ENCODE measurements around the gene KBTBD13. TPM values are rescaled to one million over a fixed set of nuclear protein-coding genes. Genes with fewer than 3 reads are reported as not detected.
A peak's percentile ranks its signal among the peaks of the same experiment; 100 is the strongest.

KBTBD13 gene
- total RNA-seq, 2 donors from 2014 or later = not detected

DNA sequence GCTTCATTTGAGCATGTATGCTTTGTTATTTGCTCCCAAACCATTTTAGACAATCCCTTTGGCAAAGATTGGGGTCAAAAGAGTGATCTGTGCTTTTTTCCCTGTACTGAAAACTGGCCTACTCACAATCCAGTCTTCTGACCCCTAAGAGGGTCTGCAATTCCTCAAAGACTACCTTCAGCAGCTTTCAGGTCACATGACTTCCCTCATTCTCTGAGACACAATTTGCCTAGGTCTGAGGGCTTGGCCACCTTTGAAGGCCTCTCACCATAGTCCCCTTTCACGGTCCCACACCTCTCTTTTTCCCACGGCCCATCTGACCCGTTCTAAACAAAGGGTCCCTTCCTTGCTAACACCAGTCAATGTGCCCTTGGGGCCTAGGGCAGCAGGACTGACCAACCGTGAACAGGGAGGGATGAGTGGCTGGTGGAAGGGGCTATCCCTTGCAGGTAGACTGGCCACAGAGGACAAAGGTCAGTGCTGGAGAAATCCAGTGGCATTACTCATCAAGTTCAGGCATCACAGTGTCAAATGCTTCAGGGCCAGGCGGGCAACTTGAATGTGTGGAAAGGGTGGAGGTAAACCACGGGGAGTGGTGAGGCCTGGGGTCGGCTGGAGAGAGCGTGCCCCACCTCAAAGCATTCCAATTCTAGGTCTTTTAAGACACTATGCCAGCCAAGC is 19.5 kb upstream of the KBTBD13 start:
- no peak overlapping the region for H3K4me3 Mint-ChIP-seq
- peaks cover 4% of the 10 kb centered on the region for H3K9me3 ChIP-seq (ENCODE audit: control insufficient read depth, low read length, poor library complexity, severe bottlenecking)
- H3K4me1 Mint-ChIP-seq = no peaks in the 10 kb centered on the region
- DNase-seq (no peak), ATAC-seq (no peak)
- no peak overlapping the region for H3K27ac Mint-ChIP-seq
- H3K36me3 Mint-ChIP-seq (ENCODE audit: low read depth) = peaks cover 2% of the 10 kb centered on the region
- H3K27me3 Mint-ChIP-seq = peaks cover 19% of the 10 kb centered on the region

DNA sequence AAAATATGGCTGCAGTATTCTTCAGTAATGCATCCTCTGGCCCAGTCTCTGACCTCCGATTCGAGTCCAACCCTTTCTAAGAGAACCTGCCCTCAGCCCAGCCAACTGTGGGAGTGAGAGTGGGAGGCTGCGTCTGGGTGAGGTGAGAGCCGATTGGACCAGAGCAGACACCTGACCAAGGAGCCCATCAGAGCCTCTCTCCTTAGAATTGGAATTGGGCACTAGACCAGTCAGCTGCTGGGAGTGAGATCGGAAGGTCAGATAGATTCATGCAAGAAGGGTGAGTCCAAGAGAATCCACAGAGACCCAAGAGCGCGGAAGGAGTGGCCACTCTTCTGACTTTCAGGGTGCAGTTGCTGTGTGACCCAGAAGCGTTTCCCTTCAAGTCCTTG is 19.0 kb upstream of the KBTBD13 start:
- H3K4me3 Mint-ChIP-seq = no peak overlapping the region
- no peak for DNase-seq

DNA sequence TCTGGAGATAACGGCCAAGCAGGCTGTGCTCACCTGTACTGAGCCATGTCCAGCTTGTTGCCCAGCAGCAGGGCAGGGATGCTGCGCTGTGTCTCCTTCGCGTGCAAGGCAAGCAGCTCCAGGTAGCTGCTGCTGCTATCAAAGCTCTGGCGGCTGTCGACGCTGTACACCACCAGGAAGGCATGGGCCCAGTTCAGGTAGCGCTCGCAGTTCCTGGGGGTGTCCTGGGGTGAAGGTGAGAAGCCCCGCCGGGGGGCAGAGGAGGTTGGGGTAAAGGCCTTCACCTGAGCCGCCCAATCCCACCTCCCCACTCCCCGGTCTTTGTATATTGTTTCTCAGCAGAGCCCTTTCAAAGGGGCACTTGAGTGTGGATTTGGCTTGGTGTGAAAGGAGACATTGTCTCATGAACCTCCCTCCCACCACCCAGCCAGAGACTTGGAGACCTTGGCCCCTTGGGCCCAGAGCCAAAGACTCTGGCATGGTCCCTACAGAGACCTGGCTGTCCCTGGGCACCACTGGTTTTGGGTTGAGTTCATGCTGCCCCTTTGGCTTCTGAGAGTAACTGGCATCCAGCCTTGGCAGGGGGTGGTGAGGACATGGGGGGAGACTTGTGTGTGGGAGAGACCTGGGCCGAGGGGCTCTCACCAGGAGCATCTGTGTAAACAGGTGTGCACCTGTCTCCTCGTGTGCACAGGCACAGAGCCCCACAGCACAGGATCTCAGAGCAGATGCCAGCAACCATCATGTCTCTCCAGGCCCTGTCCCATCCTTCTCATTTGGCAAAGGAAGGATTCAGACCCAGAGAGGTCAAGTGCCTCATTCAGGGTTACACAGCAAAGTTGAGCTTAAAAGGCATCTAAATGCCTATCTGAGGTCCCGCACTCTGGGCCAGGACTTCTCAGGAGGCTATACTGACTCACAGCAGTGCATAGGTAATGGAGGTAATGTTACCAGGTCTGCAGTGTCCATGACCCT is 17.9 kb upstream of the KBTBD13 start:
- Mint-ChIP-seq H3K4me1 (no peaks in the 10 kb centered on the region), H3K36me3 (ENCODE audit: low read depth) (peaks cover 4% of the 10 kb centered on the region), H3K27ac (no peak overlapping the region), H3K4me3 (no peak overlapping the region), H3K27me3 (peaks cover 35% of the 10 kb centered on the region)
- peaks cover 4% of the 10 kb centered on the region for H3K9me3 ChIP-seq (ENCODE audit: control insufficient read depth, low read length, poor library complexity, severe bottlenecking)
- ATAC-seq = no peak
- no peak for DNase-seq

More for the DNA sequence above, 19.0 kb upstream of the KBTBD13 start:
- no peak for ATAC-seq
- peaks cover 4% of the 10 kb centered on the region for H3K9me3 ChIP-seq (ENCODE audit: control insufficient read depth, low read length, poor library complexity, severe bottlenecking)
- no peak overlapping the region for H3K27ac Mint-ChIP-seq
- peaks cover 24% of the 10 kb centered on the region for H3K27me3 Mint-ChIP-seq
- H3K36me3 Mint-ChIP-seq (ENCODE audit: low read depth) = peaks cover 2% of the 10 kb centered on the region
- H3K4me1 Mint-ChIP-seq = no peaks in the 10 kb centered on the region

DNA sequence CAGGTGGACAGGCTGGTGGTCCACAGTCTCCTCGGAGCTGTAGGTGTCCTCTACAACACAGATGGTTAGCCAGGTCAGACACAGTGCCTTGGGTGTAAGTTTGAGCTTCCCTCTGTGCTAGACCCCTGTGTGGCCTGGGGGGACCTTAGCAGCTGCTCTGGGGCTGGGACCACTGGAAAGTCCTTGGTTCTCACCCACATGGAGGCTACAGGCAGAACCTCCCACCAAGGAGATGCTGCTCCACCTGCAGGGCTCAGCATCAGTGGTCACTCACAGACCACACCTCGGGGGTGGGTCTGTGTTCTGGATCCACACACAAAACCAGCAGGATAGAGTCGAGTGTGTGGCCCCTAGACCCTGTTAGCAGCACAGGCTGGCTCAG is 17.2 kb upstream of the KBTBD13 start:
- Mint-ChIP-seq H3K27me3 (peaks cover 37% of the 10 kb centered on the region), H3K4me3 (no peak overlapping the region), H3K27ac (no peak overlapping the region), H3K4me1 (no peaks in the 10 kb centered on the region), H3K36me3 (ENCODE audit: low read depth) (peaks cover 4% of the 10 kb centered on the region)
- H3K9me3 ChIP-seq (ENCODE audit: control insufficient read depth, low read length, poor library complexity, severe bottlenecking) = peaks cover 4% of the 10 kb centered on the region
- no peak for ATAC-seq
- no peak for DNase-seq

DNA sequence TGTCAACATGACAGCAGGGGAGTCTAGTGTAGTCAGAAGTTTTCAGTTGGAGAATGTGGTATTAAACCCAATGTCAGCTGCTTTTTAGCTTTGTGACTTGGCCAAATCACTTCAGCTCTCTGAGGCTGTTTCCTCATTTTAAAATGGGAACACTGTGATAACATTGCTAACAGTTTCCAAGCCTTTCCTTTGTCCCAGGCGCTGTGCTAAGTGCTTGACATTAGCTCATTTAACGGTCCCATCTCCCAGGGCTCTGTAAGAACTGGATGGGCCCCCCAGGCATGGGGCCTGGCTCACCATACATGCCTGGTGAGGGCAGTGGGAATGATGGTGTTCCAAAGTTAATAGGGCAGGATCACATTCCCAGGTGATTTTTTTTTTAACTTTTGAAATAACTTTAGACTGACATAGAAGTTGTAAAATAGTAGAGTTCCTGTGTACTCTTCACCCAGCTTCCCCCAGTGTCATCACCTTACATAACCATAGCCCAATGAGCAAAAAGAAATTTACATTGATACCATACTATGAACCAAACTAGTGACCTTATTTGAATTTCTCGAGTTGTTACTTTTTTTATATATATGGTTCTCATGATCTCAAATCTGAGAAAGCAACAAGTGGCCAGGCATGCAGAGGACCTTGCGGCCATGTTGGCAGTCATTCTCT is 16.5 kb upstream of the KBTBD13 start:
- H3K4me3 Mint-ChIP-seq = no peak overlapping the region
- H3K27ac Mint-ChIP-seq = no peak overlapping the region
- H3K36me3 Mint-ChIP-seq (ENCODE audit: low read depth) = peaks cover 4% of the 10 kb centered on the region
- H3K27me3 Mint-ChIP-seq = peaks cover 39% of the 10 kb centered on the region
- ATAC-seq (no peak), DNase-seq (no peak)
- H3K4me1 Mint-ChIP-seq = no peaks in the 10 kb centered on the region
- peaks cover 4% of the 10 kb centered on the region for H3K9me3 ChIP-seq (ENCODE audit: control insufficient read depth, low read length, poor library complexity, severe bottlenecking)

DNA sequence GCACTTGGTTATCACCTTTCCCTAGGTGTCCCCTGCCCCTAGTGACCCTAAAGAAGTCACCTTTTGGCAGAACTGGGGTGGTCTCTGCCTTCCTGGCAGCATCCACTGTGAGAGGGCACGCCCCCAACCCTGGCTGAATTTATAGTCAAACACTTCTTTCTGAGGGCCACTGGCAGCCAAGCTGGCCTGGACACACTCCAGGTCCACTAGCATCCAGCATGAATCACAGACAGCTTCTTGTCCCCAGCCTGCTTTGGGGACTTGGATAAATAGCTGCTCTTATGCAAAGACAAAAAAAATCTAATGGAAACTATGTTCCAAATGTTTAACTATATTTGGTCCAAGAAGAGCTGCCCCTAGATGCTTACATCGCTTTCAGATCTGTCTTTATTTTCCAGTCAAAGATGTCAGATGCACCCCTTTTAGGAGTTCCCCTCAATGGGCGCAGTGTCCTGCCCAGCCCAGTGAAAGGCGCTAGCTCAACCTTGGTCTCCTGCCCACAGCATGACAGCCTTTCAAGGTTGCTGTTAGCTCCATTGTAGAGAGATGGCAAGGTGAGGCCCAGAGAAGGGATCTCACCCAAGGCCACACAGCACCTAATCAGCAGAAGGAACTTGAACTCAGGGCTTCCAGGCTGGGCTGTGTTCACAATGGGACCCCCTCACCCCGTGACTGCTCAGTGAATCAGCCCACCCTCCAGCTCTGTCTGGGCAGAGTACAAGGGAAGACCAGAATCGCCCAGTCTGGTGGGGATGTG is 15.7 kb upstream of the KBTBD13 start:
- Mint-ChIP-seq H3K27ac (no peak overlapping the region), H3K36me3 (ENCODE audit: low read depth) (peaks cover 5% of the 10 kb centered on the region), H3K4me3 (no peak overlapping the region)

DNA sequence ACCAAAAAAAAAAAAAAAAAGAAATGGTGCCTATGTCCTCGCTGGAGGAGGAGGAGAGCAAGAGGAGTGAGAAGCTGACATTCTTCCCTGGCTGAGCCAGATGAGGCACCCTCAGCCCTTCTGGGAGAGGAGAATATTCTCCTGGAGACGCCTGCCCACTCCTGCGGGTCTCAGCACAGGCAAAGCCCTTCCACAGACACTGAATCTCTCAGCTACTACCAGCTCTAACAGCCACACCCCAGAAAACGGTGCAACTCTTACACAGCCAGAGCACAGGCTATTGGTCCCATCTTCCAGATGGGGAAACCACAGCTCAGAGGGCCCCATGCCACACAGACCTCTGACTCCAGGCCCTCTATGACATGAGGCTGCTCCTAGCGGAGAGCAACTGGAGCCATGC is 14.5 kb upstream of the KBTBD13 start:
- no peak overlapping the region for H3K27ac Mint-ChIP-seq
- ATAC-seq = no peak
- H3K9me3 ChIP-seq (ENCODE audit: control insufficient read depth, low read length, poor library complexity, severe bottlenecking) = peaks cover 4% of the 10 kb centered on the region
- peaks cover 5% of the 10 kb centered on the region for H3K36me3 Mint-ChIP-seq (ENCODE audit: low read depth)
- peaks cover 44% of the 10 kb centered on the region for H3K27me3 Mint-ChIP-seq
- H3K4me3 Mint-ChIP-seq = no peak overlapping the region
- no peak for DNase-seq
- H3K4me1 Mint-ChIP-seq = peaks cover 2% of the 10 kb centered on the region

More for the DNA sequence above, 15.7 kb upstream of the KBTBD13 start:
- ATAC-seq = no peak
- Mint-ChIP-seq H3K27me3 (peaks cover 42% of the 10 kb centered on the region), H3K4me1 (peaks cover under 1% of the 10 kb centered on the region)
- peaks cover 4% of the 10 kb centered on the region for H3K9me3 ChIP-seq (ENCODE audit: control insufficient read depth, low read length, poor library complexity, severe bottlenecking)
- DNase-seq = no peak

DNA sequence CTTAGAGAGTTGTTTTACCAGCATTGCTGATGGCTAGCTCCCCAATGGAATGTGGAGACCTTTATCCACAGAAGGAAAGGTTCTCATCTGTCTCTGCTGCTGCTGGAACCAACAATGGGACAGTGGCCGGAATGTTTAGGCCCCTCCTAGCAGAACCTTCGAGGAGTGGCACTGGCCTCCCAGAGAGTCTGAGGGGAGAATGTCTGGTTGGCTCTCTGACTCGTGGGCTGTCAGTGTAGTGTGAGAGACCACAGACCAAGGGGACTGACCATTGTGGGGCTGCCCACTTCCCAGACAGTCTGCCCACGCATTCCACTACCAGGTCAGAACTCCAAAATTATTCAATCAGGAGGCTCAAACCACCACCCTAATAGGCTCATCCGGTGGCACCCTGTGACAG is 13.8 kb upstream of the KBTBD13 start:
- Mint-ChIP-seq H3K4me1 (peaks cover 6% of the 10 kb centered on the region), H3K27ac (no peak overlapping the region)

DNA sequence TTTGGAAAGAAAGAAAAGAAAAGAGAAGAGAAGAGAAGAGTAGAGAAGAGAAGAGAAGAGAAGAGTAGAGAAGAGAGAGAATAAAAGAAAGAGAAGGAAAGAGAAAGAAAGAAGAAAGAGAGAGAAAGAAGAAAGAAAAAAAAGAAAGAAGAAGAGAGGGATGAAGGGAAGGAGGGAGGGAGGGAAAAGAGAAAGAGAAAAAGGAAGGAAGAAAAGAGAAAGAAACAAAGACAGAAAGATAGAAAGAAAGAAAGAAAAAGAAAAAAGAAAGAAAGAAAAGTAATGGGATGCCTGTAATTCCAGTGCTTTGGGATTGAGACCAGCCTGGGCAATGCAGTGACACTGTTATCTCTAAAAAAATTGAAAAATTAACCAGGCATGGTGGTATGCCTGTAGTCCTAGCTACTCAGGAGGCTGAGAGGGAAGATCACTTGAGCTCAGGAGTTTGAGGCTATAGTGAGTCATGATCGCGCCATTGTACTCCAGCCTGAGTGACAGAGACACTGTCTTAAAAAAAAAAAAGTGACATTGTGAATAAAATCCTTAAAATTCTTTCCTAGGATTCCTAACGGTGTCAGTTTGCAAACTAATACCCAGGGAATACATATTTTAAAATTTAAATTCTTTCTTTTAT is 10.4 kb upstream of the KBTBD13 start:
- ATAC-seq (no peak), DNase-seq (no peak)
- Mint-ChIP-seq H3K36me3 (ENCODE audit: low read depth) (peaks cover 8% of the 10 kb centered on the region), H3K4me3 (no peak overlapping the region), H3K27ac (no peak overlapping the region), H3K4me1 (peaks cover 9% of the 10 kb centered on the region), H3K27me3 (peaks cover 52% of the 10 kb centered on the region)
- no peaks in the 10 kb centered on the region for H3K9me3 ChIP-seq (ENCODE audit: control insufficient read depth, low read length, poor library complexity, severe bottlenecking)

More for the DNA sequence above, 13.8 kb upstream of the KBTBD13 start:
- peaks cover 4% of the 10 kb centered on the region for H3K9me3 ChIP-seq (ENCODE audit: control insufficient read depth, low read length, poor library complexity, severe bottlenecking)
- ATAC-seq (no peak), DNase-seq (no peak)
- Mint-ChIP-seq H3K4me3 (no peak overlapping the region), H3K27me3 (peaks cover 48% of the 10 kb centered on the region), H3K36me3 (ENCODE audit: low read depth) (peaks cover 8% of the 10 kb centered on the region)

DNA sequence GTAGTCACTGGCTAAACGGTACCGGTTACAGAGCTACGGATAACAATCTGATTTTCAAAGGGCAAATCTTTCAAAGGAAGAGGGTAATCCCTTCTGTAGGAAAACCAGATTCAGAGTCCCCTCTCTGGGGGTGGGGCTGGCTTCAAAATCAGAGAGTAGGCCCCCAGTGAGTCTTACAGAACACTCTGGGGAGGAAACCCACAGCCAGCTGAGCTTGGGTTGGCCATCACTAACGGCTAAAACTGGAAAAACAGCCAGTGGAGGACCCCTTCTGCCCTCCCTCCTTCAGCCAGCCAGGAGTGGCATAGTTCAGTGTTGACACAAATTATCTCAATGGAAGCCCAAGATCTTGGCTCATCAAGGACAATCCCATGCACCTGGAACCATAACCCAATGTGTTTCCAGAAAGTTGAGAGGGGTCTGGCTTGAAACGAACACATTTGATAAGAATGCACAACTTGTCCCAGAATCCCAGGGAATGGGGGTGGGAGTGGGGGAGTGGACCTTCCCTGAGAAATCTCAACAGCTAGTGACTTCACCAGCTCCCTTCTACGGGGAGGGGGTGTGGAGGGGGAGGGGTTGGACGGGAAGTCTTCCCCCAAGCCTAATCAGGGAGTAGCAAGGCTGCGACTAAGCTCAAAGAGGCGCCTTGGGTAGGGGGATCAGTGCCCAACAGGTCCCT is 9.8 kb upstream of the KBTBD13 start:
- Mint-ChIP-seq H3K4me1 (peaks cover 9% of the 10 kb centered on the region), H3K27me3 (peaks cover 51% of the 10 kb centered on the region), H3K36me3 (ENCODE audit: low read depth) (peaks cover 8% of the 10 kb centered on the region), H3K4me3 (peak overlapping the region; percentile 60), H3K27ac (no peak overlapping the region)
- DNase-seq (no peak), ATAC-seq (no peak)
- no peaks in the 10 kb centered on the region for H3K9me3 ChIP-seq (ENCODE audit: control insufficient read depth, low read length, poor library complexity, severe bottlenecking)

DNA sequence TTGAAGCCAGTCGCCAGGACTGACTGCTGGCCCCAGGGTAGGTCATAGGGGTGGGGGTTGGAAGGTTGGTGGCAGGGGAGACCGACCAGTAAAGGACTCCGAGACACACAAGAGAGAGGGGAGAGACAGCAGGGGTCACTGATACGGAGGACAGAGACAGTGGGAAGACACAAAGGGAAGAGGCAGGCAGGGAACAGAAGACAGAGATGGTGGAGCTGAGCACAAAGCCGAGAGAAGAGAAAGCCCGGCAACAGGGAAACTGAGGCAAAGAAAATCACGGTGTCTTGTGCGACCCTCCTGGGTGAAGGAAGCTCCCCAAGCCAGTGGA is 9.3 kb upstream of the KBTBD13 start:
- DNase-seq (no peak), ATAC-seq (no peak)
- Mint-ChIP-seq H3K4me3 (peak overlapping the region; percentile 60), H3K27me3 (peaks cover 48% of the 10 kb centered on the region), H3K36me3 (ENCODE audit: low read depth) (peaks cover 8% of the 10 kb centered on the region), H3K27ac (no peak overlapping the region), H3K4me1 (peaks cover 9% of the 10 kb centered on the region)
- H3K9me3 ChIP-seq (ENCODE audit: control insufficient read depth, low read length, poor library complexity, severe bottlenecking) = no peaks in the 10 kb centered on the region

Data from T-helper 17 cell (primary cell).